SH-SY5Y (cell line): ENCODE results near the gene ASB1.

Source experiments
- GATA2 ChIP-seq: IDR thresholded peaks from 2 replicates; pipeline ENCODE4 v1.6.1; 2011; ENCODE audit warnings: mild to moderate bottlenecking, low read depth, low read length
- GATA3 ChIP-seq: IDR thresholded peaks from 2 replicates; pipeline ENCODE4 v1.6.1; 2011; ENCODE audit warnings: low read depth, mild to moderate bottlenecking, low read length, moderate library complexity

DNA sequence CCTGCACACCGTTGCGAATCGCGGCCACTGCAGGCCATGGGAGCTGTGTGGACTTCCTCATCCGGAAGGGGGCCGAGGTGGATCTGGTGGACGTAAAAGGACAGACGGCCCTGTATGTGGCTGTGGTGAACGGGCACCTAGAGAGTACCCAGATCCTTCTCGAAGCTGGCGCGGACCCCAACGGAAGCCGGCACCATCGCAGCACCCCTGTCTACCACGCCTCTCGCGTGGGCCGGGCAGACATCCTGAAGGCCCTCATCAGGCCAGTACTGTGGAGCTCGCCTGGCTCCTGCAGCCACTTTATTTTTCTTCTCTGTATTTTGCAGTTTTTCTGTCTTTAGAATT is 9.0 kb downstream of the ASB1 start:
- no peak for TF ChIP-seq GATA2
- TF ChIP-seq GATA3 = no peak
